HG03571 (cell line): ENCODE data around the gene ZNF668.
"Not testable (repeated sequence)": the region's sequence is repeated elsewhere in the genome, so short reads cannot be mapped to it uniquely, and the experiment has no call there.

Experiments
- ATAC-seq: cut with Tn5 transposase; IDR thresholded peaks from one replicate; pipeline ENCODE4 v1.9.1; 2021; ENCODE audit not compliant: unreplicated experiment

Gene ZNF668

GRCh38 chr16:31100876-31101641, 27.0 kb upstream of the ZNF668 start:
- ATAC-seq: not testable (repeated sequence)

GRCh38 chr16:31099860-31100638, 26.0 kb upstream of the ZNF668 start:
- ATAC-seq: no peak

GRCh38 chr16:31094424-31095120, 20.5 kb upstream of the ZNF668 start, which contains the start of gene VKORC1:
TSS of gene VKORC1 (minus strand) at chr16:31094797. CDS start at chr16:31094729, 68 bp downstream.
- ATAC-seq: peak; percentile 84

GRCh38 chr16:31094088-31094423, 20.0 kb upstream of the ZNF668 start:
- no peak for ATAC-seq

- no peak for ATAC-seq
Observed at GRCh38 chr16:31093132-31093703, 19.2 kb upstream of the ZNF668 start.

- no peak for ATAC-seq
Observed at GRCh38 chr16:31092330-31092729, 18.3 kb upstream of the ZNF668 start.

- no peak for ATAC-seq
Observed at GRCh38 chr16:31090540-31090939, 16.5 kb upstream of the ZNF668 start.

- ATAC-seq: no peak
Observed at GRCh38 chr16:31089199-31089598, 15.2 kb upstream of the ZNF668 start.

GRCh38 chr16:31088459-31089183, 14.6 kb upstream of the ZNF668 start, which contains the start of gene PRSS53:
TSS of gene PRSS53 (minus strand) at chr16:31088943. CDS start at chr16:31088809, 134 bp downstream.
- no peak for ATAC-seq

- no peak for ATAC-seq
Observed at GRCh38 chr16:31087971-31088370, 13.9 kb upstream of the ZNF668 start.

- no peak for ATAC-seq
Observed at GRCh38 chr16:31087481-31087880, 13.4 kb upstream of the ZNF668 start.

GRCh38 chr16:31086629-31086906, 12.5 kb upstream of the ZNF668 start:
- ATAC-seq: no peak

GRCh38 chr16:31085873-31086628, 12.0 kb upstream of the ZNF668 start:
- no peak for ATAC-seq

- no peak for ATAC-seq
Observed at GRCh38 chr16:31085411-31085810, 11.4 kb upstream of the ZNF668 start.

GRCh38 chr16:31084584-31085302, 10.7 kb upstream of the ZNF668 start:
- ATAC-seq: no peak

- ATAC-seq: no peak
Observed at GRCh38 chr16:31083981-31084380, 9.9 kb upstream of the ZNF668 start.

- ATAC-seq: no peak
Observed at GRCh38 chr16:31083556-31083955, 9.5 kb upstream of the ZNF668 start.

- no peak for ATAC-seq
Observed at GRCh38 chr16:31083081-31083480, 9.0 kb upstream of the ZNF668 start.

GRCh38 chr16:31082368-31083045, 8.5 kb upstream of the ZNF668 start:
- ATAC-seq: no peak
